Stimulated activated CD4-positive, alpha-beta T cell treated with anti-CD3 and anti-CD28 coated beads, Interleukin-2, amount 100 ng/mL, for 24 hours (primary cell): ENCODE measurements around the gene PWWP2B.
"Not testable (repeated sequence)": the region's sequence is repeated elsewhere in the genome, so short reads cannot be mapped to it uniquely, and the experiment has no call there.

Experiments
- DNase-seq, 2 donors: peaks; one replicate each; pipeline ENCODE4 v3.0.0-alpha.2; 2020

Gene PWWP2B

GRCh38 chr10:132382231-132382922, 14.6 kb upstream of the PWWP2B start:
- no peak for DNase-seq

DNA sequence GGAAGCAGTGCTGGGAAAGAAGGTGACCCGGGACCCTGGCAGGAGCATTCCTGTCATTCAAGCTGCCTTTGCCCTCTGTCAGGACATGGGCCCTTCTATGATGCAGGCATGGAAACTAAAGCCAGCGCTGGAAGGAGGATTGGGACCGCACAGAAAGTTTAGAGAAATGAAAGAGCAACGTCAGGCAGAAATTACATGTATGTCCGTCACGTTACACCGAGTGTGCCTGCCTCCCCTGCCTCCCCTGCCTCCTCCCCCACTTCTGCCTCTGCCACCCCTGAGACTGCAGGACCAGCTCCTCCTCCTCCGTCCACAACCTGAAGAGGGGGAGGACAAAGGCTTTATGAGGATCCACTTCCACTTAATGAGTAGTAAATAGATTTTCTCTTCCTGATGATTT, 13.9 kb upstream of the PWWP2B start:
- no peak for DNase-seq

- no peak for DNase-seq
These were observed 13.2 kb upstream of the PWWP2B start for GRCh38 chr10:132383751-132384196.

GRCh38 chr10:132384618-132385388, 12.2 kb upstream of the PWWP2B start:
- DNase-seq: no peak

DNA sequence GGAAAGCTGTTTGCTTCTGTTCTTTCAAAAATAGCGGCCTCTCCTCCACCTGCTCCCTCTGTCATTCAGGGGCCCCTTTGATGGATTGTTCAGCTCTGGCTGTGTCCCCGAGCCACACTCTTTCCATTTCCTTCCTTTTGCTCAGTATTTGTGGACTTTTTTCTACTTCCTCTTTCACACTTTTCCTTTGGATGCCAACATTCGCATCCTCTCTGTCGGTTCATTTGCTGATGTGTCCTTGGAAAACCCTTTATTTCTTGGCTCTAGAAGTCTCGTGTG, 11.7 kb upstream of the PWWP2B start:
- DNase-seq: no peak

- no peak for DNase-seq
These were observed 11.1 kb upstream of the PWWP2B start for GRCh38 chr10:132385721-132386418.

GRCh38 chr10:132386419-132386831, 10.6 kb upstream of the PWWP2B start:
- DNase-seq: no peak

- not testable (repeated sequence) for DNase-seq
These were observed 10.1 kb upstream of the PWWP2B start for GRCh38 chr10:132386896-132387295.

- DNase-seq: peak; percentile 75 to 82
These were observed 9.2 kb upstream of the PWWP2B start for GRCh38 chr10:132387764-132388210.

GRCh38 chr10:132388891-132389432, 8.0 kb upstream of the PWWP2B start:
- peak in 1 of 2 donors; percentile 35 for DNase-seq

- no peak for DNase-seq
These were observed 7.4 kb upstream of the PWWP2B start for GRCh38 chr10:132389433-132390169.

GRCh38 chr10:132390170-132390920, 6.7 kb upstream of the PWWP2B start:
- DNase-seq: no peak

GRCh38 chr10:132390921-132391675, 5.9 kb upstream of the PWWP2B start:
- no peak for DNase-seq

- DNase-seq: no peak
These were observed 5.4 kb upstream of the PWWP2B start for GRCh38 chr10:132391676-132392020.

DNA sequence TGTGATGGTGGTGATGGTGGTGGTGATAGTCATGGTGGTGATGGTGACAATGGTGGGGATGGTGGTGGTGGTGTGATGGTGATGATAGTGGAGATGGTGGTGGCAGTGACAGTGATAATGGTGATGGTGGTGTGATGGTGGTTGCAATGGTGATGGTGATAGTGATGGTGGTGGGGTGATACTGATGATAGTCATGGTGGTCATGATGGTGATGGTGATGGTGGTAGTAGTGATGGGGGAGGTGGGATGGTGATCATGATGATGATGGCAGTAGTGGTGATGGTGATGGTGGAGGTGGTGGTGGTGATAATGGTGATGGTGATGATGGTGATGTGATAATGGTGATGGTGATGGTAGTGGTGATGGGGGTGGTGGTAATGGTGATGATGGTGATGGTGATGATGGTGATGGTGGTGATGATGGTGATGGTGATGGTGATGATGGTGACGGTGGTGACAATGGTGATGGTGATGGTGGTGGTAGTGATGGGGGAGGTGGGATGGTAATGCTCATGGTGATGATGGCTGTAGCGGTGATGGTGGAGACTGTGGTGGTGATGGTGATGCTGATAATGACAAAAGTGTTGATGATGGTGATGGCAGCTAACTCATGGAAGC, 4.7 kb upstream of the PWWP2B start:
- no peak for DNase-seq

DNA sequence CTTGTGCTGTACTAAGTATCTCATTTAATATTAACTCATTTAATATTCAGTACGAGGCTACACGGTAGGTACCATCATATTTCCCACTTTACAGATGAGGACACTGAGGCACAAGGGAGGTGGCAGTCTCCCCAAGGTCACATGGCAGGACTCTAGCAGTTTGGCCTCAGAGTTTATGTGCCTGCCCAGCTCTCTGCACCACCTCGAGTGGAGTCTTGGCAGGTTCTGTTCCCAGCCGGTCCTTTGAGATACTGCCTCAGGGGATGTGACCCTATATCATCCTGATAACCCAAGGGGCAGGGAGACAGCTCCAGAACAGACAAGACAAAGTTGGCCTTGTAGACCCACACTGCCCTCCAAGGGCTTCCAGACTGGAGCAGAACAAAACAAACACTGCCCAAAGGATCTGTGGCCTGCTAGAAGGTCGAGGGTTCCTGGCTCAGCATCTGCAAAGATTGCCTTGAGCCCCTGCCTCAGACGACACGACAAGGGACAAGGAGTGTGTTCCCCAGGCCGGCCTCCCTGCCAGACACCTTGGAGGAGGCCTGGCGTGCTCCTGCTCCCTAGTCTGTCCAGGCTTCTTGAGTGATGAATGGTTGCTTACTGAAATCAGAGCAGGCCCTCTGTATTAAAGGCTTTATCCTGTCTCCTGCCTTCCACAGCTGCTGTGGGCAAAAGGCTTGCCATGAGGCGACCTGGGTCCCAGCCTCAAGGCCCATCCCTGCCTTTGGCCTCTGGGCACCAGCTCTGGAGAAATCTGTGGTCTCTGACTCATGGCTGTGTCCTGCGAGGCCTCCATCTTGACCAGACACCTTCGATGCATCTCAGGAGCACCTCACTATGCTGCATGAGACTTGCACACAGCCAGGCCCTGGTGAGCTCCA, 3.9 kb upstream of the PWWP2B start:
- no peak for DNase-seq

- no peak for DNase-seq
These were observed 3.3 kb upstream of the PWWP2B start for GRCh38 chr10:132393695-132394181.

DNA sequence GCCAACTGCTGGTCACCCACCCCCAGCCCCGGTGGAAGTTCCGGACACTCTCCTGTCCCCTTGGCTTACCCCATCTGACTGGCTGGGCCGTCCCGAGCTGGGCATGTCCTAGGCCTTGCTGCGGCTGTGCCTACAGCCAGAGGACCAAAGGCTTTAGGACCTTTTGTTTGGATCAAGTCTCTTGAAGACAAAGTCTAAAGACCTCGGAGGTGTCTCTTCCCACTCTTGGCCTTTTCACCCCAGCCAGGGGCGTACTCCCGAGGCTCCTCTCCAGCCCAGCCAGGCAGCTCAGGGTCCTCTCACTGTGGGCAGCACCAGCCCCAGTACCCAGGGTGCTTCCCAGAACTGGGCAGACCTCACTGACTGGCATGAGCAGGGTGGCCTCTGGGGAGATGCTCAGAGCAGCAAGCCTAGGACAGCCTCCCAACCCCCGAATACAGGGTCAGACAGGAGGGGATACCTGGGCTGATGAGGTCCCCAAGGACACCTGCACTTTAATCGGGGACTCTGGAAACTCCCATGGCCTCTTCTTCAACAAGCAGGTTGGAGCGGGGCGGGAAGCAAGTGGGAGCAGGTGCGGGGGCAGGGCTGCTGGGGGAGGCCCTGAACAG, 2.7 kb upstream of the PWWP2B start:
- no peak for DNase-seq
